ENCODE data around the gene HHATL.

The HHATL gene

GRCh38 chr3:42697289-42698051 is 5.1 kb downstream of the HHATL start:
- DNase-seq, result no peak

GRCh38 chr3:42696356-42697288 is 6.0 kb downstream of the HHATL start:
- no peak for DNase-seq

- DNase-seq, result no peak
Observed at GRCh38 chr3:42694366-42694765, 8.2 kb downstream of the HHATL start.

GRCh38 chr3:42693530-42693930 is 9.1 kb downstream of the HHATL start:
- DNase-seq, result no peak

DNA sequence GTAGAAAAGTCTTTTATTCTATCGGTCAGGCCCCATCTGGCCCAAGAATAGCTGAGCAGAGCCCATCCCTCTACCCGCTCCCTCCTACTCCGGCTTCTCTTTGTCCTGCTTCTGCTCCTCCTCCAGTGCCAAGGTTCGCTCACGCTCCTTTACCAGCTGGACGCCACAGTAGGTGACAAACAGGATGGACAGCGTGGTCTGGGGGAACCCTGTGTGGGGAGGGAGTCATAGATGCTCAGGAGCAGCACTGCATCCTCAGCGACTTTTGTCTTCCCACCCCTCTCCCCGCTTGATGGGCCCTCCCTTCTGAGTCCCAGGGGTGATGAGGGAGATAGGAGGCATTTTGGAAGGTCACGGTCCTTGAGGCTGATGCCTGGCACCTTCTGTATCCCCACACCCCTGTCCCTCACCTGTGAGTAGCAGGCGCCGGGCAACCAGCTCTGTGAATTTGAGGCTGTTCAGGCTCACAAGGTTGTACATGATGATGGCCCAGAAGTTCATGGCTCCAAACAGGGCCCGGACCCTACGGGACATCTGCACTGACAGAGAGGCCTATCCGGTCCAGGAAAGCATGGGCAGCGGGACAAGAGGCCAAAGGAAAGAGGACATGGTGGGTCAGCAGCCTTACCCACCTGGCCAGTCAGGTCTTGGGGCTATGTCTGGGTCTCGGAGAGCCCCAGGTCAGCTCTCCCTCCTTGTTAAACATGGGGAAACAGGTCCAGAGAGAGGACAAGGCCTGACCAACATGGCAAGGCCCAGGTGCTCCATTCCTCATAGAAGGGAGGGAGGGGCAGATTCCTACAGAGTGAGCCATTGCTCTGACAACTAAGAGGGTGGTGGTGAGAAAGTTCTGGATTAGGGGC is 9.7 kb downstream of the HHATL start:
- no peak for DNase-seq

DNA sequence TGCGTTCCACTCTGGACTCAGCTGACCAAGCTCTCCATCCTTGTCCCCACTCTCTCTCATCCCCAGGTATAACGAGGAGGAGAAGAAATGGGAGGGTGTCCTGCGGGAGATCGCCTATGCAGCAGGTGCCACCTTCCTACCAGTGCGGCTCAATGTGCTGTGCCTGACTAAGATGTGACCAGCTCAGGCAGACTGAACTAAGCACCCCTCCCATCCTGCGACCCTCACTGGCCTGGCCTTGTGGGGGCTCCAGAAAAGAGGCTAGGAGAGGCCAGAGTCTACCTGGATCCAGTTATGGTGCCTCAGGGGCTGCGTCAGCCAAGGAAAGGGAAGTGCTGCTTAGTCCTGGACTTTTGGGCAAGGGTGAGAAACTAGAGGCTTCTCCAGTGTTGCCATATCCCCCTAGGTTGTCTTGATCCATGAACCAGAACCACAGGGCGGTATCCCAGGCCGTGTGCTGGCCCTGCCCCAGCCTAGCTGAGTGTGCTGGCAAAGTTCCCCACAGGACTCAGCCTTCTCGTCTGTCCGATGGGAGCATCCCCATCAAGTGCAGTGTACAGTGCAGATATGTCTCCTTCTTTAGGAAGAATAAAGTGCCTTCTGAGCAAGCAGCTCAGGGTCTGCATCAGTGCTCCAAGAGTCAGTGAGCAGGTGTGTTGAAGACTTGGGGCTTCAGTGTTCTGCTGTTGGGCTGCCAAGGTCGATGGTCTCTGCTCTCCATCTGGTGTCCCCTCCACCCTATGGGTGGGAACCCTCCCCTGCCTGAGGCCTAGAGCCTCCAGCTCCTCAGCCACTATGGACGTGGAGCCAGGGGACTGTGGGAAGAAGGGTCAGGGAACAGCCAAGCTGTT is 10.6 kb downstream of the HHATL start:
- DNase-seq, result no peak

- no peak for DNase-seq
Observed at GRCh38 chr3:42690766-42691680, 11.6 kb downstream of the HHATL start.

DNA sequence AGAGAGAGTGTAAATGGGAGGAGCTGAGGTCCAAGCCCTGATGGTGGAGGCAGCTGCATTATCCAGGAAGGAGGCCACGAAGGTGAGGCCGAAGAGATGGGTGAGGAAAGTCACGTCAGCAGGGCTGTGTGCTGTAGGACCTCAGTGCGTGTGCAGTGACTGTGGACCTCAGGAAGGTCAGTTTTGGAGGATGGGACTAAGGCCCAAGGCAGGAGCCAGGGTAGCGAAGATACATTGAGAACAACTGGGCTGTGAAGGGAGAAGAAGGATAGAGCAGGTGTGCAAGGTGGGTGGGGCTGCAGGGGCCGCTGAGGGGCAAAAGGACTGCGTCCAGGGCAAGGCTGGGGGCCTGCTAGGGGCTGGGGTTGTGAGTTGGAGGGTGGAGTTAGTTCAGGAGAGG is 12.4 kb downstream of the HHATL start:
- no peak for DNase-seq

DNA sequence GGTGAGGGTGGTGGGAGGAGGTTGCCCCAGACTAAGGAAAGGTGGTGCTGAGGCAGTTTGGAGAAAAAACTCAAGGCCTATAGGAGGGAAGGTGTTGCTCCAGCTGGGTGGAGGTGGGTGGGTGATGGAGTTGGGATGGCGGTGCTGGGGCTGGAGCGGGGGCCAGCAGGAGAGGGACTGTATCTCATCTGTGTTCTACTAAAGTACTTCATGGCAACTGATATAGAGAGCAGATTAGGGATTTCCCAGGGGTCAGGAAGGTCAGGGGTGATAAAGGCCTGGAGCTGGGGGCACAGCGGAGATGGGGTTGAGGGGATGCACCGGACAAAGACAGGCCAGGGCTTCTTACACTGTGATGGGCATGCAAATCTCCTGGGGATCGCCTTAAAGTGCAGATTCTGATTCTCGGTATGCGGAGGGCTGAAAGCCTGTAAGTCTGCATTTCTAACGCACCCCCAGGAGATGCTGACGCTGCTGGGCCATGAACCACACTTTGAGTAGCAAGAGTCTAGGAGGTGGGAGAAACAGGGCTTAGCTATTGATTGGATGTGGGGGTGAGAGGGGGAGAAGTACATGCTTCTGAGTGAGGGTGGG is 13.1 kb downstream of the HHATL start:
- no peak for DNase-seq

GRCh38 chr3:42688487-42689420 is 13.8 kb downstream of the HHATL start:
- no peak for DNase-seq

DNA sequence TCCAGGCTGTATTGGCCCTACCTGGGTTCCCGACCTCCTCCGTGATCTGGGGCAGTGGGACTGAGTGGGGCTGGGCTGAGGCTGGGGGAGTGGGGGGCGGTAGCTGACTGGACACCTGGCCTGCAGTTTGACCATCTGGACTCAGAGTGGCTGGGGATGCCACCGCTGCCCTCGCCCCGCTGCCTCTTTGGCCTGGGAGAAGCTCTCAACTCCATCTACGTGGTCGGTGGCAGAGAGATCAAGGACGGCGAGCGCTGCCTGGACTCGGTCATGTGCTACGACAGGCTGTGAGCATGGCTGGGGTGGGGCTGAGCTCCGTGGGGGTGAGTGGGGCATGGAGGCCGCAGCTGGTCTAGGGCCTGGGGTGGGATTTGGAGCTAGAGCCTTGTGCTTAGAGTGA is 14.6 kb downstream of the HHATL start:
- DNase-seq, result no peak

DNA sequence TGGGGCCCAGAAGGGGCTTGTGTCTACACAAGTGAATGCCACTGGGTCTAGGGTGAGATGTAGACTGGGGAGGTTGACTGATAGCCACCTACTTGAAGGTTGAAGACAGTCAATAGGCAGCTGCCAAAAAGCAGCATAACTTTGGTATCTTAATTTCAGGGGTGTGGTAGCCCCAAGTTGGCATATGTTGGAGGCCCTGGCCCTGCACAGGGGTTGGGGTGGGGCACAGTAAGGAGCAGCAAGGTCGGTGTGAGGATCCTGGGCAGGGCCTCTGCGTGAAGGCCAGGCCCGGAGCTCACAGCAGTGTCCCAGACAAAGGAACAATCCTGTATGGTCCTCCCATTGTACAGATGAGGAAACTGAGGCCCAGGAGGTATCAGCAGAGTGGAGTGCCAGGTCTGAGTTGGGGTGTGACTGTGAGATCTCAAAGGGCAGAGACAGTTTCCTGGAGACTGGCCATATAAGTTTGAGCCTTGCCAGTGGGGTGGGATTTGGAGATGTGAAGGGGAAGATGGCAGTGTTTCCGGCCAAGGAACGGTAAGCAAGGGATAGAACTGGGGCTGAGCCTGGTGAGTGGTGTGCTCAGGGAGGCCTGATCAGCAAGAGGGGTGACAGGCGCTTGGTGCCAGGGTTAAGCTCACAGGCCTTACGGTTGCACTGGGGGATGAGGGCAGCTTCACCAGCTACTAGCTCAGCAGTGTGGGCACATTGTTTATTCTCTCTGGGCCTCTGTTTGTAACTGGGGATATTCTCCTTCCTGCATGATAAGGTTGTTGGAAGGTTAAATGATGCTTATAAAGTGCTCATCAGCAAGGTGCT is 15.6 kb downstream of the HHATL start:
- DNase-seq, result no peak

DNA sequence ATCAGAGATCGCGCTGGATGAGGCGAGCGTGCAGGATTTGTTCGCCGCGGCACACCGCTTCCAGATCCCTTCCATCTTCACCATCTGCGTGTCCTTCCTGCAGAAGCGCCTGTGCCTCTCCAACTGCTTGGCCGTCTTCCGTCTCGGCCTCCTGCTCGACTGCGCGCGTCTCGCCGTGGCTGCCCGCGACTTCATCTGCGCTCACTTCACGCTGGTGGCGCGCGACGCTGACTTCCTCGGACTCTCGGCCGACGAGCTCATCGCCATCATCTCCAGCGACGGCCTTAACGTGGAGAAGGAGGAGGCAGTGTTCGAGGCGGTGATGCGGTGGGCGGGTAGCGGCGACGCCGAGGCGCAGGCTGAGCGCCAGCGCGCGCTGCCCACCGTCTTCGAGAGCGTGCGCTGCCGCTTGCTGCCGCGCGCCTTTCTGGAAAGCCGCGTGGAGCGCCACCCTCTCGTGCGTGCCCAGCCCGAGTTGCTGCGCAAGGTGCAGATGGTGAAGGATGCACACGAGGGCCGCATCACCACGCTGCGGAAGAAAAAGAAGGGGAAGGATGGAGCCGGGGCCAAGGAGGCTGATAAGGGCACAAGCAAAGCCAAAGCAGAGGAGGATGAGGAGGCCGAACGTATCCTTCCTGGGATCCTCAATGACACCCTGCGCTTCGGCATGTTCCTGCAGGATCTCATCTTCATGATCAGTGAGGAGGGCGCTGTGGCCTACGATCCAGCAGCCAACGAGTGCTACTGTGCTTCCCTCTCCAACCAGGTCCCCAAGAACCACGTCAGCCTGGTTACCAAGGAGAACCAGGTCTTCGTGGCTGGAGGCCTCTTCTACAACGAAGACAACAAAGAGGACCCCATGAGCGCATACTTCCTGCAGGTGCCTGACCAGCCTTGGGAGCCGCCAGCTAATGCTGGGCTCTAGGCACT is 16.4 kb downstream of the HHATL start:
- no peak for DNase-seq

- DNase-seq, result no peak
Observed at GRCh38 chr3:42685363-42685881, 17.2 kb downstream of the HHATL start, which contains the start of gene KLHL40. Gene KLHL40 (plus strand): TSS chr3:42685537. CDS start chr3:42685619, 82 bp downstream.

DNA sequence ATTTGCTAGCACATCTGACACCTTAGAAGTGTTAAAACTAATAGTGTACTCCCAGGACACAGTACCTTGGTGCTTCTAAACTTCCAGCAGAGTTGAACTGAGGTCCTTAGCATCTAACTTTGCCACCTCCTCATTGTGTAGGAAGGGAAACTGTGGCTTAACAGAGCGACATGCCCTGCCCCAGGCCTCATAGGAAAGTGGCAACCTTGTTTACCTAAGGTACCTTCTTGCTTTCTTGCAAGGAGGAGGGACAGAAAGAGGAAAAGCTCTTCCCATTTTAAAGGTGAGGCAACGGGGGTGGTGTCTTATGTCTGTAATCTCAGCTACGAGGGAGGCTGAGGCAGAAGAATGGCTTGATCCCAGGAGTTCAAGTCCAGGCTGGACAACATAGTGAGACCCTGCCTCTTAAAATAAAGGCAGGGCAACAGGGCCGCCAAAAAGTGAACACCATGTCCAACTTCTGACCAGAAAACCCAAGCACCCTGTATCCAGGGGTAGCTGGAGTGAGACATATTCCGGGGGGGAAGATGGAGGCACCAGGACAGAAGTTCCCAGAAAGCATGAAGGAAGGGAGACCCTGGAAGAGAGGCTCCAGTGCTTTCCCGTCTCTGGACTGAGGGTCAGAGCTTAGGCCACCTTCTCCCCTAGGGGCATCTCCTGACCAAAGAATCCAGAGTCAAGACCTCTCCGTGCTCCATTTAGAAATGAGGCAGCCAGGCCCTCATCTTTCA is 17.8 kb downstream of the HHATL start:
- no peak for DNase-seq

All from DMS 273 treated with DMSO at 0.1 percent for 48 hours (cell line).